Muscle layer of colon (tissue), 2 donors: ENCODE results near the gene MCM8.
A peak's percentile ranks its signal among the peaks of the same experiment; 100 is the strongest.

ENCODE experiments used
- H3K27ac ChIP-seq: one replicate; pipeline ENCODE4 v1.7.0; 2013; ENCODE audit warnings: low read depth, mild to moderate bottlenecking, low read length, moderate library complexity
- H3K27me3 ChIP-seq, 2 donors: one replicate each; pipeline ENCODE4 v1.7.0; 2013; ENCODE audit warnings: low read length in 2 of 2, mild to moderate bottlenecking in 2 of 2; ENCODE audit not compliant: insufficient read depth in 2 of 2, control insufficient read depth in 1 of 2
- H3K36me3 ChIP-seq: one replicate; pipeline ENCODE4 v1.7.0; 2013; ENCODE audit warnings: mild to moderate bottlenecking, low read length; ENCODE audit not compliant: insufficient read depth
- H3K4me1 ChIP-seq: one replicate; pipeline ENCODE4 v1.7.0; 2013; ENCODE audit warnings: mild to moderate bottlenecking, low read length; ENCODE audit not compliant: insufficient read depth
- H3K4me3 ChIP-seq, 2 donors: one replicate each; pipeline ENCODE4 v1.7.0; 2013; ENCODE audit warnings: low read length in 2 of 2, low read depth in 1 of 2, mild to moderate bottlenecking in 1 of 2, moderate library complexity in 1 of 2
- H3K9ac ChIP-seq: one replicate; pipeline ENCODE4 v1.7.0; 2013; ENCODE audit warnings: low read length
- H3K9me3 ChIP-seq: one replicate; pipeline ENCODE4 v1.7.0; 2013; ENCODE audit warnings: mild to moderate bottlenecking, low read length
- donor health status: abdominal sarcoma.
- donor health status: Adenocarcinoma of cecum.

The MCM8 gene

GRCh38 chr20:5950271-5951031 lies at the start of gene MCM8, which contains the start of gene TRMT6:
Gene MCM8 (plus strand): TSS chr20:5950652. CDS start chr20:5952016, 1,364 bp downstream.
Gene TRMT6 (minus strand): TSS chr20:5950533. CDS start chr20:5950405, 128 bp downstream.
- Histone ChIP-seq H3K9ac (peak within 1 kb of the TSS; percentile 67), H3K4me1 (peaks cover 15% of the 10 kb centered on the region), H3K27ac (peak within 1 kb of the TSS; percentile 71), H3K36me3 (peaks cover 26% of the 10 kb centered on the region), H3K4me3 (peak within 1 kb of the TSS; percentile 59 to 70), H3K27me3 (no peaks in the 10 kb centered on the region), H3K9me3 (no peaks in the 10 kb centered on the region)

GRCh38 chr20:5900908-5901307 lies 49.5 kb upstream of the MCM8 start:
- H3K36me3 ChIP-seq: no peaks in the 10 kb centered on the region
- H3K4me1 ChIP-seq: no peaks in the 10 kb centered on the region
- H3K27ac ChIP-seq: no peak overlapping the region
- no peak overlapping the region for H3K9ac ChIP-seq
- no peak overlapping the region for H3K4me3 ChIP-seq
- no peaks in the 10 kb centered on the region for H3K9me3 ChIP-seq
- no peaks in the 10 kb centered on the region for H3K27me3 ChIP-seq

GRCh38 chr20:5908981-5909380 lies 41.5 kb upstream of the MCM8 start:
- Histone ChIP-seq H3K27me3 (peaks cover 7 to 17% of the 10 kb centered on the region in 2 donors), H3K36me3 (no peaks in the 10 kb centered on the region)

GRCh38 chr20:5910186-5910585 lies 40.3 kb upstream of the MCM8 start:
- Histone ChIP-seq H3K4me3 (no peak overlapping the region), H3K27me3 (peaks cover 7 to 17% of the 10 kb centered on the region in 2 donors)

More at GRCh38 chr20:5908981-5909380, 41.5 kb upstream of the MCM8 start:
- Histone ChIP-seq H3K9me3 (no peaks in the 10 kb centered on the region), H3K4me3 (no peak overlapping the region), H3K4me1 (no peaks in the 10 kb centered on the region), H3K9ac (no peak overlapping the region), H3K27ac (no peak overlapping the region)

GRCh38 chr20:5913166-5913565 lies 37.3 kb upstream of the MCM8 start:
- H3K9me3 ChIP-seq: no peaks in the 10 kb centered on the region
- no peaks in the 10 kb centered on the region for H3K36me3 ChIP-seq
- H3K4me1 ChIP-seq: no peaks in the 10 kb centered on the region
- no peak overlapping the region for H3K27ac ChIP-seq
- H3K27me3 ChIP-seq: peaks cover 7 to 14% of the 10 kb centered on the region in 2 donors
- H3K4me3 ChIP-seq: no peak overlapping the region
- no peak overlapping the region for H3K9ac ChIP-seq

More at GRCh38 chr20:5910186-5910585, 40.3 kb upstream of the MCM8 start:
- no peak overlapping the region for H3K9ac ChIP-seq
- H3K27ac ChIP-seq: no peak overlapping the region
- no peaks in the 10 kb centered on the region for H3K9me3 ChIP-seq
- no peaks in the 10 kb centered on the region for H3K36me3 ChIP-seq
- no peaks in the 10 kb centered on the region for H3K4me1 ChIP-seq

- Histone ChIP-seq H3K9ac (no peak overlapping the region), H3K27me3 (peaks cover 7 to 13% of the 10 kb centered on the region in 2 donors), H3K27ac (no peak overlapping the region), H3K9me3 (no peaks in the 10 kb centered on the region), H3K4me1 (no peaks in the 10 kb centered on the region), H3K4me3 (no peak overlapping the region), H3K36me3 (no peaks in the 10 kb centered on the region)
Measured at GRCh38 chr20:5914859-5915258, 35.6 kb upstream of the MCM8 start.

GRCh38 chr20:5918856-5919625 lies 31.4 kb upstream of the MCM8 start:
- Histone ChIP-seq H3K27ac (no peak overlapping the region), H3K9me3 (no peaks in the 10 kb centered on the region), H3K36me3 (no peaks in the 10 kb centered on the region), H3K4me3 (no peak overlapping the region), H3K4me1 (no peaks in the 10 kb centered on the region), H3K27me3 (peaks cover 0 to 7% of the 10 kb centered on the region in 2 donors), H3K9ac (no peak overlapping the region)

- no peaks in the 10 kb centered on the region for H3K4me1 ChIP-seq
- H3K27ac ChIP-seq: no peak overlapping the region
- H3K36me3 ChIP-seq: no peaks in the 10 kb centered on the region
- H3K9me3 ChIP-seq: no peaks in the 10 kb centered on the region
- H3K4me3 ChIP-seq: no peak overlapping the region
- no peak overlapping the region for H3K9ac ChIP-seq
- peaks cover 0 to 7% of the 10 kb centered on the region in 2 donors for H3K27me3 ChIP-seq
Measured at GRCh38 chr20:5919626-5920544, 30.6 kb upstream of the MCM8 start.

- no peak overlapping the region for H3K9ac ChIP-seq
- no peak overlapping the region for H3K4me3 ChIP-seq
- H3K27ac ChIP-seq: no peak overlapping the region
- no peaks in the 10 kb centered on the region for H3K36me3 ChIP-seq
- no peaks in the 10 kb centered on the region for H3K9me3 ChIP-seq
- no peaks in the 10 kb centered on the region for H3K4me1 ChIP-seq
- H3K27me3 ChIP-seq: peaks cover 0 to 7% of the 10 kb centered on the region in 2 donors
Measured at GRCh38 chr20:5920581-5920980, 29.9 kb upstream of the MCM8 start.

GRCh38 chr20:5923493-5923892 lies 27.0 kb upstream of the MCM8 start:
- H3K36me3 ChIP-seq: no peaks in the 10 kb centered on the region
- H3K4me1 ChIP-seq: no peaks in the 10 kb centered on the region
- no peaks in the 10 kb centered on the region for H3K9me3 ChIP-seq
- no peak overlapping the region for H3K27ac ChIP-seq
- H3K27me3 ChIP-seq: peaks cover 0 to 7% of the 10 kb centered on the region in 2 donors
- H3K9ac ChIP-seq: no peak overlapping the region
- H3K4me3 ChIP-seq: no peak overlapping the region

GRCh38 chr20:5925551-5925950 lies 24.9 kb upstream of the MCM8 start:
- Histone ChIP-seq H3K27me3 (peaks cover 0 to 7% of the 10 kb centered on the region in 2 donors), H3K9ac (no peak overlapping the region), H3K9me3 (no peaks in the 10 kb centered on the region), H3K36me3 (no peaks in the 10 kb centered on the region), H3K4me3 (no peak overlapping the region), H3K4me1 (no peaks in the 10 kb centered on the region), H3K27ac (no peak overlapping the region)
